SK-N-SH treated with all-trans-retinoic acid at 6 μM for 48 hours (cell line): ENCODE data around the gene PRDM15.

Source experiments
- ATAC-seq: fragments of 200-7000 bp; cut with Tn5 transposase; 3 replicates; pipeline ENCODE4 v1.9.1; 2020; ENCODE audit warnings: mild to moderate bottlenecking, moderate library complexity
- ARNTL ChIP-seq: fragments of 450-650 bp; formaldehyde crosslinking; IDR thresholded peaks from 2 replicates; pipeline ENCODE4 v1.5.0; 2020; ENCODE audit warnings: low read depth, mild to moderate bottlenecking, moderate library complexity, borderline replicate concordance
- BACH2 ChIP-seq: fragments of 250-450 bp; sonication (Bioruptor Pico); IDR thresholded peaks from 2 replicates; pipeline ENCODE4 v1.9.0; 2021; ENCODE audit warnings: mild to moderate bottlenecking, borderline replicate concordance
- ESRRG ChIP-seq: fragments of 250-450 bp; sonication (Bioruptor Pico); IDR thresholded peaks from 2 replicates; pipeline ENCODE4 v1.6.1; 2021; ENCODE audit warnings: mild to moderate bottlenecking
- GLIS3 ChIP-seq: fragments of 250-450 bp; sonication (Bioruptor Pico); IDR thresholded peaks from 2 replicates; pipeline ENCODE4 v1.5.0; 2020; ENCODE audit warnings: mild to moderate bottlenecking, moderate library complexity
- ISL1 ChIP-seq: fragments of 250-450 bp; sonication (Bioruptor Pico); IDR thresholded peaks from 2 replicates; pipeline ENCODE4 v2.1.2; 2022; ENCODE audit warnings: mild to moderate bottlenecking, moderate library complexity
- OSR1 ChIP-seq: fragments of 250-450 bp; sonication (Bioruptor Pico); IDR thresholded peaks from 2 replicates; pipeline ENCODE4 v1.8.0; 2022; ENCODE audit warnings: moderate library complexity, mild to moderate bottlenecking, inconsistent platforms
- POU6F1 ChIP-seq: fragments of 250-450 bp; sonication (Bioruptor Pico); IDR thresholded peaks from 2 replicates; pipeline ENCODE4 v1.8.0; 2021; ENCODE audit warnings: low read depth, mild to moderate bottlenecking, moderate library complexity, borderline replicate concordance
- PPARA ChIP-seq: fragments of 250-450 bp; sonication (Bioruptor Pico); IDR thresholded peaks from 2 replicates; pipeline ENCODE4 v1.5.0; 2020; ENCODE audit warnings: mild to moderate bottlenecking, borderline replicate concordance
- SNAI2 ChIP-seq: fragments of 250-450 bp; sonication (Bioruptor Pico); IDR thresholded peaks from 2 replicates; pipeline ENCODE4 v1.5.0; 2020; ENCODE audit warnings: mild to moderate bottlenecking, moderate library complexity
- TCF4 ChIP-seq: fragments of 250-450 bp; sonication (Bioruptor Pico); IDR thresholded peaks from 2 replicates; pipeline ENCODE4 v1.8.0; 2021; ENCODE audit warnings: mild to moderate bottlenecking, moderate library complexity, borderline replicate concordance
- TOX ChIP-seq: fragments of 250-450 bp; sonication (Bioruptor Pico); IDR thresholded peaks from 2 replicates; pipeline ENCODE4 v1.8.0; 2021; ENCODE audit warnings: mild to moderate bottlenecking, moderate library complexity, borderline replicate concordance
- TSHZ2 ChIP-seq: fragments of 250-450 bp; sonication (Bioruptor Pico); IDR thresholded peaks from 2 replicates; pipeline ENCODE4 v1.5.0; 2020; ENCODE audit warnings: mild to moderate bottlenecking, moderate library complexity
- ZC3H10 ChIP-seq: fragments of 250-450 bp; sonication (Bioruptor Pico); IDR thresholded peaks from 2 replicates; pipeline ENCODE4 v1.5.1; 2021; ENCODE audit warnings: mild to moderate bottlenecking, moderate library complexity
- ZFP30 ChIP-seq: fragments of 450-650 bp; formaldehyde crosslinking; IDR thresholded peaks from 2 replicates; pipeline ENCODE4 v1.5.0; 2022; ENCODE audit warnings: mild to moderate bottlenecking, moderate library complexity
- ZNF565 ChIP-seq: fragments of 450-650 bp; formaldehyde crosslinking; conservative IDR thresholded peaks from 2 replicates; pipeline ENCODE4 v1.5.0; 2020; ENCODE audit warnings: low read depth, mild to moderate bottlenecking, moderate library complexity
- ZNF70 ChIP-seq: fragments of 450-650 bp; formaldehyde crosslinking; IDR thresholded peaks from 2 replicates; pipeline ENCODE4 v1.5.0; 2020; ENCODE audit warnings: mild to moderate bottlenecking, moderate library complexity
- ZNF8 ChIP-seq: fragments of 450-650 bp; formaldehyde crosslinking; IDR thresholded peaks from 2 replicates; pipeline ENCODE4 v1.5.0; 2020; ENCODE audit warnings: mild to moderate bottlenecking, moderate library complexity
- TF ChIP-seq, protein P1 (sequence below): fragments of 250-450 bp; sonication (Bioruptor Pico); IDR thresholded peaks from 2 replicates; pipeline ENCODE4 v1.5.1; 2020; ENCODE audit warnings: low read depth, mild to moderate bottlenecking, moderate library complexity
- TF ChIP-seq, protein P2 (sequence below): fragments of 250-450 bp; sonication (Bioruptor Pico); IDR thresholded peaks from 2 replicates; pipeline ENCODE4 v1.8.0; 2020; ENCODE audit warnings: mild to moderate bottlenecking, moderate library complexity, borderline replicate concordance
- TF ChIP-seq, protein P3 (sequence below): fragments of 250-450 bp; sonication (Bioruptor Pico); IDR thresholded peaks from 2 replicates; pipeline ENCODE4 v1.5.1; 2021; ENCODE audit warnings: mild to moderate bottlenecking, moderate library complexity

PRDM15 gene

GRCh38 chr21:41763996-41764395 lies 115.1 kb downstream of the PRDM15 start (continued):
- TF ChIP-seq TSHZ2 (CRISPR knock-in tag) (no peak), TCF4 (CRISPR knock-in tag) (no peak), BACH2 (no peak), PPARA (CRISPR knock-in tag) (no peak), ZC3H10 (CRISPR knock-in tag) (no peak)

GRCh38 chr21:41763398-41763931 lies 115.7 kb downstream of the PRDM15 start:
- ATAC-seq, result no peak
- TF ChIP-seq BACH2 (no peak), ZC3H10 (CRISPR knock-in tag) (no peak), ZFP30 (no peak), ZNF565 (CRISPR knock-in tag) (no peak), PPARA (CRISPR knock-in tag) (no peak), ISL1 (no peak), OSR1 (CRISPR knock-in tag) (no peak), ZNF8 (CRISPR knock-in tag) (no peak), POU6F1 (CRISPR knock-in tag) (no peak), ARNTL (no peak), ESRRG (CRISPR knock-in tag) (no peak), ZNF70 (CRISPR knock-in tag) (no peak), TOX (CRISPR knock-in tag) (no peak), GLIS3 (CRISPR knock-in tag) (no peak), SNAI2 (CRISPR knock-in tag) (no peak), TSHZ2 (CRISPR knock-in tag) (no peak)
- TF ChIP-seq, protein P1, sequence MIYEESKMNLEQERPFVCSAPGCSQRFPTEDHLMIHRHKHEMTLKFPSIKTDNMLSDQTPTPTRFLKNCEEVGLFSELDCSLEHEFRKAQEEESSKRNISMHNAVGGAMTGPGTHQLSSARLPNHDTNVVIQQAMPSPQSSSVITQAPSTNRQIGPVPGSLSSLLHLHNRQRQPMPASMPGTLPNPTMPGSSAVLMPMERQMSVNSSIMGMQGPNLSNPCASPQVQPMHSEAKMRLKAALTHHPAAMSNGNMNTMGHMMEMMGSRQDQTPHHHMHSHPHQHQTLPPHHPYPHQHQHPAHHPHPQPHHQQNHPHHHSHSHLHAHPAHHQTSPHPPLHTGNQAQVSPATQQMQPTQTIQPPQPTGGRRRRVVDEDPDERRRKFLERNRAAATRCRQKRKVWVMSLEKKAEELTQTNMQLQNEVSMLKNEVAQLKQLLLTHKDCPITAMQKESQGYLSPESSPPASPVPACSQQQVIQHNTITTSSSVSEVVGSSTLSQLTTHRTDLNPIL (CRISPR knock-in tag), result no peak
- TF ChIP-seq, protein P2, sequence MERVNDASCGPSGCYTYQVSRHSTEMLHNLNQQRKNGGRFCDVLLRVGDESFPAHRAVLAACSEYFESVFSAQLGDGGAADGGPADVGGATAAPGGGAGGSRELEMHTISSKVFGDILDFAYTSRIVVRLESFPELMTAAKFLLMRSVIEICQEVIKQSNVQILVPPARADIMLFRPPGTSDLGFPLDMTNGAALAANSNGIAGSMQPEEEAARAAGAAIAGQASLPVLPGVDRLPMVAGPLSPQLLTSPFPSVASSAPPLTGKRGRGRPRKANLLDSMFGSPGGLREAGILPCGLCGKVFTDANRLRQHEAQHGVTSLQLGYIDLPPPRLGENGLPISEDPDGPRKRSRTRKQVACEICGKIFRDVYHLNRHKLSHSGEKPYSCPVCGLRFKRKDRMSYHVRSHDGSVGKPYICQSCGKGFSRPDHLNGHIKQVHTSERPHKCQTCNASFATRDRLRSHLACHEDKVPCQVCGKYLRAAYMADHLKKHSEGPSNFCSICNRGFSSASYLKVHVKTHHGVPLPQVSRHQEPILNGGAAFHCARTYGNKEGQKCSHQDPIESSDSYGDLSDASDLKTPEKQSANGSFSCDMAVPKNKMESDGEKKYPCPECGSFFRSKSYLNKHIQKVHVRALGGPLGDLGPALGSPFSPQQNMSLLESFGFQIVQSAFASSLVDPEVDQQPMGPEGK, result no peak
- TF ChIP-seq, protein P3, sequence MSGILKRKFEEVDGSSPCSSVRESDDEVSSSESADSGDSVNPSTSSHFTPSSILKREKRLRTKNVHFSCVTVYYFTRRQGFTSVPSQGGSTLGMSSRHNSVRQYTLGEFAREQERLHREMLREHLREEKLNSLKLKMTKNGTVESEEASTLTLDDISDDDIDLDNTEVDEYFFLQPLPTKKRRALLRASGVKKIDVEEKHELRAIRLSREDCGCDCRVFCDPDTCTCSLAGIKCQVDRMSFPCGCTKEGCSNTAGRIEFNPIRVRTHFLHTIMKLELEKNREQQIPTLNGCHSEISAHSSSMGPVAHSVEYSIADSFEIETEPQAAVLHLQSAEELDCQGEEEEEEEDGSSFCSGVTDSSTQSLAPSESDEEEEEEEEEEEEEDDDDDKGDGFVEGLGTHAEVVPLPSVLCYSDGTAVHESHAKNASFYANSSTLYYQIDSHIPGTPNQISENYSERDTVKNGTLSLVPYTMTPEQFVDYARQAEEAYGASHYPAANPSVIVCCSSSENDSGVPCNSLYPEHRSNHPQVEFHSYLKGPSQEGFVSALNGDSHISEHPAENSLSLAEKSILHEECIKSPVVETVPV (CRISPR knock-in tag), result no peak
